Hepatocyte (in vitro differentiated cells): Measurements from ENCODE around the gene DCAF11. TPM values are rescaled to one million over a fixed set of nuclear protein-coding genes. Genes with fewer than 3 reads are reported as not detected.

Experiments used
- DNase-seq: peaks from one replicate; pipeline ENCODE4 v3.0.0-alpha.2; 2016; ENCODE audit warnings: low spot score
- H2AFZ ChIP-seq: fragments of 200-600 bp; sonication (generic); 2 replicates; pipeline ENCODE4 v1.6.0; 2016; ENCODE audit warnings: antibody characterized with exemption, mild to moderate bottlenecking
- H3K27ac ChIP-seq: fragments of 200-600 bp; sonication (generic); 2 replicates; pipeline ENCODE4 v1.5.1; 2016; ENCODE audit warnings: mild to moderate bottlenecking
- H3K27me3 ChIP-seq: fragments of 200-600 bp; sonication (generic); 2 replicates; pipeline ENCODE4 v1.6.1; 2016
- H3K36me3 ChIP-seq: fragments of 200-600 bp; sonication (generic); replicated peaks from 2 replicates; pipeline ENCODE4 v1.5.1; 2016; ENCODE audit warnings: low read depth; ENCODE audit not compliant: insufficient read depth
- H3K4me1 ChIP-seq: fragments of 200-600 bp; sonication (generic); 2 replicates; pipeline ENCODE4 v1.5.1; 2016; ENCODE audit warnings: mild to moderate bottlenecking, moderate library complexity; ENCODE audit not compliant: insufficient read depth
- H3K4me2 ChIP-seq: fragments of 200-600 bp; sonication (generic); 2 replicates; pipeline ENCODE4 v1.6.0; 2016
- H3K4me3 ChIP-seq: fragments of 200-600 bp; sonication (generic); 2 replicates; pipeline ENCODE4 v1.5.1; 2016; ENCODE audit warnings: mild to moderate bottlenecking
- H3K79me2 ChIP-seq: fragments of 200-600 bp; sonication (generic); 2 replicates; pipeline ENCODE4 v1.6.0; 2017; ENCODE audit warnings: mild to moderate bottlenecking
- H3K9me2 ChIP-seq: fragments of 200-600 bp; sonication (generic); replicated peaks from 2 replicates; pipeline ENCODE4 v1.6.0; 2017; ENCODE audit warnings: mild to moderate bottlenecking; ENCODE audit not compliant: insufficient read depth
- H3K9me3 ChIP-seq: fragments of 200-600 bp; sonication (generic); 2 replicates; pipeline ENCODE4 v1.5.1; 2016; ENCODE audit warnings: low read depth, mild to moderate bottlenecking
- H4K20me1 ChIP-seq: fragments of 200-600 bp; sonication (generic); 2 replicates; pipeline ENCODE4 v1.6.0; 2016; ENCODE audit warnings: mild to moderate bottlenecking; ENCODE audit not compliant: insufficient read depth, poor library complexity, severe bottlenecking
- CTCF ChIP-seq: fragments of 200-600 bp; sonication (generic); IDR thresholded peaks from 2 replicates; pipeline ENCODE4 v1.5.1; 2016; ENCODE audit warnings: antibody characterized with exemption, mild to moderate bottlenecking; ENCODE audit not compliant: poor library complexity
- EZH2 ChIP-seq: fragments of 200-600 bp; sonication (generic); IDR thresholded peaks from 2 replicates; pipeline ENCODE4 v1.6.1; 2016; ENCODE audit warnings: antibody characterized with exemption, mild to moderate bottlenecking, borderline replicate concordance
- EZH2phosphoT487 ChIP-seq: fragments of 200-600 bp; sonication (generic); IDR thresholded peaks from one replicate; pipeline ENCODE4 v1.6.1; 2018; ENCODE audit warnings: antibody characterized with exemption, mild to moderate bottlenecking, low read depth, moderate library complexity; ENCODE audit not compliant: unreplicated experiment, severe bottlenecking
- WGBS: methylation state at CpG from one replicate; pipeline ENCODE4 v1.1.6; 2016; ENCODE audit warnings: low lambda C conversion rate; ENCODE audit errors: missing lambda C conversion rate; 5-methylcytosine and 5-hydroxymethylcytosine counted together
- polyA plus RNA-seq: library from polyadenylated mRNA; unstranded; fragments of >200 nt; fragmentation: Nextera tagmentation; extraction: Ambion mirVana; gene quantifications from 2 replicates; pipeline ENCODE4 v1.2.1, GENCODE V29; 2016
- total RNA-seq: library from RNA; depleted of rRNA; stranded (reverse); fragments of >200 nt; gene quantifications from 2 replicates; pipeline ENCODE4 v1.2.3, GENCODE V29; 2014

The DCAF11 gene
- total and polyA plus RNA-seq, 2 experiments from 2014 or later = 55.6 to 78.9 TPM

DNA sequence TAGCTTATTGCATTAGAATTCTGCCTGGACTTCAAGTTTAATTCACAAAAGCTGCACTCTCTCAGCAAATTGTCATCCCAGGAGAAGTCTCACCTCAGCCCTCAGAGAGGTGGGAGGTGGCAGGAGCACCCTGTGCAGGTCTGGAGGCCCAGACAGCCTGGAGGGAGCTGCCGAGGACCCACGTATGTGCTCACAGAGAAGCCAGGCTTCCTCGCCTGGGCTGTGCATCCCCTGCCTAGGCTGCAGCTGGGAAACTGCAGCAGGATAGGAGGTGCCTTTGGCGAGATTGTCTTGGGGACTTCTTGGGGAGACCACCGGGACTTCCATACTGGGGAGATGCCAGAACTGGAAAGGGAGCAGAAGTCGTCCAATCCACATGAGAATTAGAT lies 34.4 kb upstream of the DCAF11 start:
- no peaks in the 10 kb centered on the region for H3K36me3 ChIP-seq
- H3K9me2 ChIP-seq = no peaks in the 10 kb centered on the region
- no peak for DNase-seq
- no peaks in the 10 kb centered on the region for H4K20me1 ChIP-seq
- H2AFZ ChIP-seq = no peak overlapping the region
- peaks cover 3% of the 10 kb centered on the region for H3K4me1 ChIP-seq
- WGBS = 76% methylated on average over 6 of the region's 6 CpGs
- H3K79me2 ChIP-seq = no peaks in the 10 kb centered on the region
- no peaks in the 10 kb centered on the region for H3K9me3 ChIP-seq
- H3K27ac ChIP-seq = no peak overlapping the region
- H3K4me3 ChIP-seq = no peak overlapping the region
- H3K27me3 ChIP-seq = peaks cover 4% of the 10 kb centered on the region
- no peak for TF ChIP-seq CTCF
- H3K4me2 ChIP-seq = no peak overlapping the region

DNA sequence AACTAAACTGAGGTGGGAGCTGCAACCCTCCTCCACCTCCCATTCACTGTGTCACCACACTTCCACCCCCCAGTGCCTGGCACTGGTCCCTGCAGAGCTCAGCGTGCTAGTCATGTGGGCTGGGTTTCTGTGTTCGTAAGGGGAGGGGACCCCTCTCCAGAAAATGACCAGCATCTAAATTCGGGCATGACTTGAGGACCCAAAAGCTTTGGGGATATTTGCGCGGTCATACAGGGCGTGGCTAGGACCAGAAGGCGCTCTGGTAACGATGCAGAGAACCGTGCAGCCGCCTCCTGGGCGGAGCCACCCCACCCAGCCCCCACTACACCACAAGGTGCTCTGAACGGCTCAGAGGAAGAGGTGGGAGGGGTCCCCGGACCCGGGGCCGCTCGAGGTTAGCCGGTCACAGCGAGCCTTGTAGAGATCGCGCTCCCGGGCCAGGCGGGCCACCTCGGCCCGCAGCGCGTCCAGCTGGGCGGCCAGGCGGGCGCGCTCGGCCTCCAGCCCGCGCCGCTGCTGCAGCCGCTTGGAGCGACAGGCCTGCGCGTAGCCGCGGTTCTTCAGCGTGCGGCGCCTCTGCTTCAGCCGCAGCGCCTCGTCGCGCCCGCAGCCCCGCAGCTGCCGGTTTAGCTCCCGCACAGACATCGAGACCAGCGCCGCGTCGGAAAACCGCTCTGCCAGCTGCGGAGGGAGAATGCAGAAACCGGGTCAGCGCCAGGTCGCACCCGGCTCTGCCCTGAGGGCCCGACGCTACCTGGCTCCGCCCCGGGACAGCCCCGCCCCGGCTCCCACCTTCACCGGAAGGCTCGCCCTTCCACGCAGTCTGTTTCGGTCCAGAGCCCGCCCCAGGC lies 33.5 kb upstream of the DCAF11 start:
- H3K9me2 ChIP-seq = no peaks in the 10 kb centered on the region
- no peaks in the 10 kb centered on the region for H4K20me1 ChIP-seq
- no peaks in the 10 kb centered on the region for H3K36me3 ChIP-seq
- TF ChIP-seq EZH2phosphoT487 = no peak
- TF ChIP-seq CTCF = no peak
- no peak for TF ChIP-seq EZH2
- H3K27me3 ChIP-seq = peaks cover 4% of the 10 kb centered on the region
- H3K27ac ChIP-seq = no peak overlapping the region
- peaks cover 3% of the 10 kb centered on the region for H3K4me1 ChIP-seq
- H3K4me3 ChIP-seq = peak overlapping the region; percentile 50
- peak overlapping the region; percentile 88 for H3K4me2 ChIP-seq
- WGBS = under 1% methylated on average over 56 of the region's 74 CpGs
- peak overlapping the region; percentile 60 for H2AFZ ChIP-seq
- H3K9me3 ChIP-seq = no peaks in the 10 kb centered on the region
- H3K79me2 ChIP-seq = no peaks in the 10 kb centered on the region
- DNase-seq = peak; percentile 67

GRCh38 chr14:24081739-24082211 lies 32.8 kb upstream of the DCAF11 start:
- no peak overlapping the region for H3K27ac ChIP-seq
- H4K20me1 ChIP-seq = no peaks in the 10 kb centered on the region
- no peaks in the 10 kb centered on the region for H3K36me3 ChIP-seq
- peak overlapping the region; percentile 50 for H3K4me3 ChIP-seq
- H3K79me2 ChIP-seq = no peaks in the 10 kb centered on the region
- H3K27me3 ChIP-seq = peaks cover 4% of the 10 kb centered on the region
- no peaks in the 10 kb centered on the region for H3K9me3 ChIP-seq
- no peaks in the 10 kb centered on the region for H3K9me2 ChIP-seq
- no peak for DNase-seq
- WGBS = 26% methylated on average over 18 of the region's 26 CpGs
- H3K4me2 ChIP-seq = peak overlapping the region; percentile 88
- peak overlapping the region; percentile 60 for H2AFZ ChIP-seq
- no peak for TF ChIP-seq EZH2
- TF ChIP-seq EZH2phosphoT487 = no peak
- TF ChIP-seq CTCF = no peak
- peaks cover 3% of the 10 kb centered on the region for H3K4me1 ChIP-seq
